A549 (cell line): ENCODE results near the gene AKR1C1. TPM values are rescaled to one million over a fixed set of nuclear protein-coding genes. Genes with fewer than 3 reads are reported as not detected.
"Not testable (repeated sequence)": the region's sequence is repeated elsewhere in the genome, so short reads cannot be mapped to it uniquely, and the experiment has no call there.

Source experiments
- ATAC-seq, 2 experiments: fragments of 200-7000 bp in 1 of 2; fragments of >200 bp in 1 of 2; cut with Nextera tagmentation in 1 of 2; cut with Tn5 transposase in 1 of 2; 3 replicates each; pipeline versions ENCODE4 v1.8.0 to v1.9.1; 2018 to 2020; ENCODE audit warnings: mild to moderate bottlenecking in 1 of 2, moderate library complexity in 1 of 2
- CTCF ChIA-PET: fragments of 300-600 bp; sonication (Branson Sonifier 250); formaldehyde crosslinking; extraction: SDS; loops from one replicate; lab custom pipeline; 2021; ENCODE audit warnings: antibody characterized with exemption, inconsistent platforms; lab: Yijun Ruan, JAX
- POLR2A ChIA-PET: fragments of 350-600 bp; formaldehyde crosslinking; extraction: SDS; loops from one replicate; lab custom pipeline; 2021; ENCODE audit warnings: antibody characterized with exemption, inconsistent platforms; lab: Yijun Ruan, JAX
- DNase-seq, 2 experiments: peaks; one replicate each; pipeline versions ENCODE4 v3.0.0 to v3.0.0-alpha.2; 2011 to 2016; ENCODE audit warnings: low read depth in 1 of 2, low spot score in 1 of 2
- FAIRE-seq: peaks from 2 replicates; lab custom pipeline; 2011; peaks lifted over from hg19 to GRCh38; lab: Jason Lieb, UNC
- H3K27ac ChIP-seq, 2 experiments: fragments of >200 bp; sonication (Bioruptor Twin); formaldehyde crosslinking; 3 replicates each; pipeline ENCODE4 v1.5.1; 2016 to 2017
- H3K4me1 ChIP-seq: fragments of >200 bp; sonication (Bioruptor Twin); formaldehyde crosslinking; 3 replicates; pipeline ENCODE4 v1.6.1; 2016
- H3K4me2 ChIP-seq: fragments of >200 bp; sonication (Bioruptor Twin); formaldehyde crosslinking; 3 replicates; pipeline ENCODE4 v1.6.1; 2016
- H3K4me3 ChIP-seq: fragments of >200 bp; sonication (Bioruptor Twin); formaldehyde crosslinking; 3 replicates; pipeline ENCODE4 v1.5.1; 2016
- H3K9me3 ChIP-seq: fragments of >200 bp; sonication (Bioruptor Twin); formaldehyde crosslinking; 3 replicates; pipeline ENCODE4 v1.6.1; 2016
- BCL3 ChIP-seq: fragments of >200 bp; sonication (Bioruptor Twin); formaldehyde crosslinking; IDR thresholded peaks from 3 replicates; pipeline ENCODE4 v1.6.1; 2016
- BHLHE40 ChIP-seq: IDR thresholded peaks from 2 replicates; pipeline ENCODE4 v1.6.1; 2012; ENCODE audit warnings: low read depth, low read length, inconsistent platforms
- CBX2 ChIP-seq: fragments of 200-600 bp; sonication (generic); IDR thresholded peaks from 2 replicates; pipeline ENCODE4 v1.6.1; 2016; ENCODE audit warnings: low read depth, mild to moderate bottlenecking, borderline replicate concordance
- CTCF ChIP-seq: fragments of >200 bp; sonication (Bioruptor Twin); formaldehyde crosslinking; IDR thresholded peaks from 3 replicates; pipeline ENCODE4 v1.5.1; 2016
- EHF ChIP-seq: fragments of 250-450 bp; sonication (Bioruptor Pico); IDR thresholded peaks from 2 replicates; pipeline ENCODE4 v1.5.0; 2020; ENCODE audit warnings: mild to moderate bottlenecking
- ELK1 ChIP-seq: fragments of 150-350 bp; IDR thresholded peaks from 2 replicates; pipeline ENCODE4 v1.6.1; 2014; ENCODE audit warnings: low read depth, mild to moderate bottlenecking, low read length
- ESRRA ChIP-seq: fragments of 150-350 bp; IDR thresholded peaks from 2 replicates; pipeline ENCODE4 v1.6.1; 2014; ENCODE audit warnings: mild to moderate bottlenecking, low read length, borderline replicate concordance
- FOXS1 ChIP-seq: fragments of 250-450 bp; sonication (Bioruptor Pico); IDR thresholded peaks from 2 replicates; pipeline ENCODE4 v1.5.0; 2020; ENCODE audit warnings: mild to moderate bottlenecking, moderate library complexity
- GATA3 ChIP-seq: IDR thresholded peaks from 2 replicates; pipeline ENCODE4 v1.6.1; 2012; ENCODE audit warnings: borderline replicate concordance
- HEYL ChIP-seq: fragments of 250-450 bp; sonication (Bioruptor Pico); IDR thresholded peaks from 2 replicates; pipeline ENCODE4 v1.8.0; 2021; ENCODE audit warnings: mild to moderate bottlenecking, moderate library complexity
- HMGXB4 ChIP-seq: fragments of 250-450 bp; sonication (Bioruptor Pico); IDR thresholded peaks from 2 replicates; pipeline ENCODE4 v1.5.0; 2021; ENCODE audit warnings: mild to moderate bottlenecking, moderate library complexity, borderline replicate concordance
- HOXB13 ChIP-seq: fragments of 250-450 bp; sonication (Bioruptor Pico); IDR thresholded peaks from 2 replicates; pipeline ENCODE4 v1.5.0; 2020; ENCODE audit warnings: low read depth, mild to moderate bottlenecking, moderate library complexity
- HOXB5 ChIP-seq: fragments of 250-450 bp; sonication (Bioruptor Pico); IDR thresholded peaks from 2 replicates; pipeline ENCODE4 v1.5.0; 2020; ENCODE audit warnings: mild to moderate bottlenecking, moderate library complexity
- JUN ChIP-seq, 2 experiments: fragments of >200 bp; sonication (Bioruptor Twin); formaldehyde crosslinking; IDR thresholded peaks; 2 replicates in 1 of 2; 3 replicates in 1 of 2; pipeline ENCODE4 v1.6.1; 2016 to 2017
- JUNB ChIP-seq: fragments of >200 bp; sonication (Bioruptor Twin); formaldehyde crosslinking; IDR thresholded peaks from 2 replicates; pipeline ENCODE4 v1.6.1; 2016
- KDM1A ChIP-seq: fragments of 200-600 bp; sonication (generic); IDR thresholded peaks from 2 replicates; pipeline ENCODE4 v1.6.1; 2016; ENCODE audit warnings: low read depth, mild to moderate bottlenecking
- NPAS2 ChIP-seq: fragments of 250-450 bp; sonication (Bioruptor Pico); IDR thresholded peaks from 2 replicates; pipeline ENCODE4 v1.8.0; 2022; ENCODE audit warnings: mild to moderate bottlenecking, moderate library complexity, borderline replicate concordance
- PBX3 ChIP-seq: IDR thresholded peaks from 2 replicates; pipeline ENCODE4 v1.6.1; 2012
- POLR2A ChIP-seq: IDR thresholded peaks from 2 replicates; pipeline ENCODE4 v1.6.1; 2012; ENCODE audit warnings: mild to moderate bottlenecking, low read length
- POLR2AphosphoS2 ChIP-seq: conservative IDR thresholded peaks from 2 replicates; pipeline ENCODE4 v1.6.1; 2012; ENCODE audit warnings: low read length, improper control_type of control experiment, inconsistent platforms
- RCOR1 ChIP-seq: fragments of 150-350 bp; IDR thresholded peaks from 2 replicates; pipeline ENCODE4 v1.6.1; 2014; ENCODE audit warnings: antibody characterized with exemption, low read length, low read depth
- REST ChIP-seq: fragments of 200-600 bp; sonication (generic); IDR thresholded peaks from 2 replicates; pipeline ENCODE4 v1.6.1; 2016; ENCODE audit warnings: antibody characterized with exemption, mild to moderate bottlenecking, moderate library complexity
- RNF2 ChIP-seq: fragments of 200-600 bp; sonication (generic); IDR thresholded peaks from 2 replicates; pipeline ENCODE4 v1.6.1; 2016; ENCODE audit warnings: low read depth, mild to moderate bottlenecking, antibody characterized with exemption, moderate library complexity, borderline replicate concordance
- SMC3 ChIP-seq: fragments of >200 bp; sonication (Bioruptor Twin); formaldehyde crosslinking; IDR thresholded peaks from 3 replicates; pipeline ENCODE4 v1.6.1; 2018; ENCODE audit warnings: inconsistent platforms
- WGBS: methylation state at CpG from one replicate; pipeline ENCODE4 v1.1.6; 2017; ENCODE audit errors: missing lambda C conversion rate; 5-methylcytosine and 5-hydroxymethylcytosine counted together
- polyA plus RNA-seq, 4 experiments: library from polyadenylated mRNA; depleted of rRNA in 3 of 4; stranded (reverse); fragments of >200 nt; fragmentation: RNase III in 1 of 4; extraction: RNeasy Plus Mini Kit Qiagen cat#74134 plus additional on column Dnase treatment in 1 of 4; gene quantifications; 2 replicates in 3 of 4; 3 replicates in 1 of 4; pipeline ENCODE4 v1.2.3, GENCODE V29; 2011 to 2017

AKR1C1 gene
- polyA plus RNA-seq, 2 of the 4 experiments (the other 2 are of a cell fraction), result 970 to 1,148 TPM

- Histone ChIP-seq H3K4me1 (peaks cover 69% of the 10 kb centered on the region), H3K4me2 (peak overlapping the region; percentile 62), H3K27ac (peak overlapping the region; percentile 89 to 91), H3K9me3 (peaks cover 11% of the 10 kb centered on the region; the same call in 2 of the 3 replicates)
- ATAC-seq, POLR2A ChIA-PET, H3K4me3 ChIP-seq, FAIRE-seq, DNase-seq: not testable (repeated sequence)
- CTCF ChIA-PET, result interaction anchor here (0.9 kb wide), 1 partner anchor 14 kb away, joined by 4 read pairs; no protein-coding TSS in a partner anchor
- 100% methylated on average over 2 of the region's 2 CpGs for WGBS
- TF ChIP-seq HOXB13 (CRISPR knock-in tag), result peak; percentile 14; the same call in 1 of the 2 replicates
These were observed 22.3 kb upstream of the AKR1C1 start for GRCh38 chr10:4940909-4941308.

- ChIA-PET POLR2A (no interaction called here), CTCF (interaction anchor here (0.6 to 0.9 kb wide), 2 partner anchors 14 to 352 kb away, joined by 3 to 4 read pairs; no protein-coding TSS in a partner anchor)
- Histone ChIP-seq H3K4me3 (no peak overlapping the region), H3K4me2 (peak overlapping the region; percentile 62), H3K4me1 (peaks cover 77% of the 10 kb centered on the region), H3K27ac (peak overlapping the region; percentile 89 to 91), H3K9me3 (peaks cover 11% of the 10 kb centered on the region; the same call in 2 of the 3 replicates)
- DNase-seq (peak; percentile 51 to 91), ATAC-seq (peak; percentile 61 to 77), FAIRE-seq (peak; percentile 43)
- 36% methylated on average over 5 of the region's 5 CpGs for WGBS
- TF ChIP-seq CTCF (no peak), POLR2A (no peak), HMGXB4 (peak; percentile 45; the same call in 1 of the 2 replicates), JUNB (no peak), GATA3 (no peak), HEYL (peak; percentile 10; the same call in 1 of the 2 replicates), ELK1 (no peak), ESRRA (no peak), HOXB5 (0 out of 2 replicates have a peak, but pooled peaks have one; percentile 71), FOXS1 (CRISPR knock-in tag) (no peak), REST (no peak), BCL3 (no peak), POLR2AphosphoS2 (no peak), RCOR1 (no peak), PBX3 (0 out of 2 replicates have a peak, but pooled peaks have one; percentile 49), RNF2 (no peak), CBX2 (no peak), BHLHE40 (no peak), SMC3 (no peak), EHF (CRISPR knock-in tag) (no peak; the same call in none of the 2 replicates), JUN (IDR thresholded peaks at IDR 0.05) (peak in 1 of 2 experiments; percentile 37; a peak in 1 of 5 replicates), NPAS2 (CRISPR knock-in tag) (no peak), KDM1A (no peak)
These were observed 21.5 kb upstream of the AKR1C1 start for GRCh38 chr10:4941540-4942330.
